HG03571 (cell line): Measurements from ENCODE around the gene OLIG2.

Experiments used
- ATAC-seq: cut with Tn5 transposase; IDR thresholded peaks from one replicate; pipeline ENCODE4 v1.9.1; 2021; ENCODE audit not compliant: unreplicated experiment

Gene OLIG2

GRCh38 chr21:33025489-33026442, at the start of gene OLIG2:
OLIG2 (plus strand) TSS chr21:33025935; CDS start chr21:33026863, 928 bp downstream.
- no peak for ATAC-seq

- ATAC-seq = no peak
These were observed 48.9 kb upstream of the OLIG2 start for GRCh38 chr21:32976791-32977190.

- ATAC-seq = no peak
These were observed 48.5 kb upstream of the OLIG2 start for GRCh38 chr21:32977216-32977615.

- ATAC-seq = no peak
These were observed 47.1 kb upstream of the OLIG2 start for GRCh38 chr21:32978331-32979270.

GRCh38 chr21:32979598-32980268, 46.0 kb upstream of the OLIG2 start:
- no peak for ATAC-seq

- no peak for ATAC-seq
These were observed 44.6 kb upstream of the OLIG2 start for GRCh38 chr21:32981096-32981495.

- ATAC-seq = no peak
These were observed 35.1 kb upstream of the OLIG2 start for GRCh38 chr21:32990666-32991065.

GRCh38 chr21:32991361-32991760, 34.4 kb upstream of the OLIG2 start:
- ATAC-seq = no peak

- no peak for ATAC-seq
These were observed 31.8 kb upstream of the OLIG2 start for GRCh38 chr21:32993894-32994293.

- ATAC-seq = no peak
These were observed 31.4 kb upstream of the OLIG2 start for GRCh38 chr21:32994305-32994704.

GRCh38 chr21:33007747-33008146, 18.0 kb upstream of the OLIG2 start:
- no peak for ATAC-seq

- ATAC-seq = no peak
These were observed 17.2 kb upstream of the OLIG2 start for GRCh38 chr21:33008333-33009051.

GRCh38 chr21:33010931-33011330, 14.8 kb upstream of the OLIG2 start:
- no peak for ATAC-seq

- ATAC-seq = no peak
These were observed 14.3 kb upstream of the OLIG2 start for GRCh38 chr21:33011462-33011861.

GRCh38 chr21:33013626-33014025, 12.1 kb upstream of the OLIG2 start:
- no peak for ATAC-seq

- ATAC-seq = no peak
These were observed 11.4 kb upstream of the OLIG2 start for GRCh38 chr21:33014331-33014730.

GRCh38 chr21:33015096-33015495, 10.6 kb upstream of the OLIG2 start:
- ATAC-seq = no peak

GRCh38 chr21:33015756-33016155, 10.0 kb upstream of the OLIG2 start:
- no peak for ATAC-seq

GRCh38 chr21:33018707-33019465, 6.8 kb upstream of the OLIG2 start:
- ATAC-seq = no peak

- no peak for ATAC-seq
These were observed 6.2 kb upstream of the OLIG2 start for GRCh38 chr21:33019516-33019884.
